GM12865 (cell line): ENCODE data around the gene SAT2.

Experiments used
- DNase-seq: peaks from one replicate; pipeline ENCODE4 v3.0.0; 2010; ENCODE audit warnings: low read depth
- H3K4me3 ChIP-seq: 2 replicates; pipeline ENCODE4 v1.5.1; 2011; ENCODE audit warnings: mild to moderate bottlenecking, low read depth, low read length, control low read depth
- CTCF ChIP-seq: IDR thresholded peaks from 2 replicates; pipeline ENCODE4 v1.5.1; 2011; ENCODE audit warnings: low read length, control low read depth, low read depth, inconsistent platforms; ENCODE audit not compliant: insufficient read depth; ENCODE audit errors: missing control alignments

The SAT2 gene

GRCh38 chr17:7634384-7634783 is 6.8 kb upstream of the SAT2 start:
- peak; percentile 31 for TF ChIP-seq CTCF
- DNase-seq: no peak
- H3K4me3 ChIP-seq: no peak overlapping the region

GRCh38 chr17:7633093-7633492 is 5.5 kb upstream of the SAT2 start:
- peak; percentile 6 for TF ChIP-seq CTCF
- H3K4me3 ChIP-seq: no peak overlapping the region
- no peak for DNase-seq

- peak; percentile 60 for TF ChIP-seq CTCF
- H3K4me3 ChIP-seq: no peak overlapping the region
- DNase-seq: peak; percentile 68
Observed at GRCh38 chr17:7632492-7632894, 4.9 kb upstream of the SAT2 start.

GRCh38 chr17:7631398-7632380 is 4.1 kb upstream of the SAT2 start:
- TF ChIP-seq CTCF: no peak
- no peak for DNase-seq

GRCh38 chr17:7629939-7630571 is 2.4 kb upstream of the SAT2 start, which contains the start of gene SHBG:
SHBG (plus strand) TSS chr17:7630135; CDS start chr17:7630173, 38 bp downstream.
- H3K4me3 ChIP-seq: no peak within 1 kb of the TSS
- TF ChIP-seq CTCF: no peak
- DNase-seq: no peak

More at GRCh38 chr17:7631398-7632380, 4.1 kb upstream of the SAT2 start:
- no peak overlapping the region for H3K4me3 ChIP-seq

GRCh38 chr17:7626956-7627249 is 718 bp downstream of the SAT2 start:
- TF ChIP-seq CTCF: no peak
- H3K4me3 ChIP-seq: peak overlapping the region; percentile 76
- no peak for DNase-seq
